Activated T-cell treated with anti-CD3 and anti-CD28 coated beads, Interleukin-2, amount 50 U/mL, for 24 hours (primary cell): ENCODE measurements around the gene PPP2R5D.
A peak's percentile ranks its signal among the peaks of the same experiment; 100 is the strongest.

Source experiments
- DNase-seq: peaks from one replicate; pipeline ENCODE4 v3.0.0-alpha.2; 2020
- H3K27ac Mint-ChIP-seq: 2 replicates; pipeline ENCODE4 v1.8.0; 2020; ENCODE audit warnings: mild to moderate bottlenecking, mixed read lengths
- H3K27me3 Mint-ChIP-seq: 2 replicates; pipeline ENCODE4 v1.8.0; 2020; ENCODE audit warnings: mixed read lengths
- H3K36me3 Mint-ChIP-seq: 2 replicates; pipeline ENCODE4 v1.8.0; 2020; ENCODE audit warnings: low read depth, mixed read lengths
- H3K4me1 Mint-ChIP-seq: 2 replicates; pipeline ENCODE4 v1.8.0; 2020; ENCODE audit warnings: low read depth, mixed read lengths
- H3K4me3 Mint-ChIP-seq: 2 replicates; pipeline ENCODE4 v1.8.0; 2020; ENCODE audit warnings: mild to moderate bottlenecking, moderate library complexity, mixed read lengths
- H3K9me3 Mint-ChIP-seq: 2 replicates; pipeline ENCODE4 v1.8.0; 2020; ENCODE audit warnings: mixed read lengths

Gene PPP2R5D

DNA sequence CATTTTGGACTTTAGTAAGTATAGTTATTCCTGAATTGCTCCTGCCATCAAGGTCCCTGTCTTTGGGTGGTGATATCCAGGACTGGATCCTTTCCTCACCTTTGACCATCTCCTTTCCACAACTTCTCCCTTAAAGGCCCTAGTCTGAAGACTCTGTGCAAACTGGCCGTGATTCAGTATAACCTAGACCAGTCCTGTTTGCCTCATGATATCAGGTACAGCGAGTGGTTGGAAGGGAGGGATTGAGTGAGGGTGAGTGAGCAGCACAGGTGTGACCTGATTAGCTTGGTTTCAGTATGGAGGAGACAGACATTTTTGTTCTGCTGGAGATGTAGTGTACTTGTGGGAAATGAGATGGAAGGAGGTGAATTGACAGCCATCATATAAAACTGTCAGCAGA is 34.8 kb downstream of the PPP2R5D start:
- no peak overlapping the region for H3K27ac Mint-ChIP-seq
- peaks cover 57% of the 10 kb centered on the region for H3K4me1 Mint-ChIP-seq

DNA sequence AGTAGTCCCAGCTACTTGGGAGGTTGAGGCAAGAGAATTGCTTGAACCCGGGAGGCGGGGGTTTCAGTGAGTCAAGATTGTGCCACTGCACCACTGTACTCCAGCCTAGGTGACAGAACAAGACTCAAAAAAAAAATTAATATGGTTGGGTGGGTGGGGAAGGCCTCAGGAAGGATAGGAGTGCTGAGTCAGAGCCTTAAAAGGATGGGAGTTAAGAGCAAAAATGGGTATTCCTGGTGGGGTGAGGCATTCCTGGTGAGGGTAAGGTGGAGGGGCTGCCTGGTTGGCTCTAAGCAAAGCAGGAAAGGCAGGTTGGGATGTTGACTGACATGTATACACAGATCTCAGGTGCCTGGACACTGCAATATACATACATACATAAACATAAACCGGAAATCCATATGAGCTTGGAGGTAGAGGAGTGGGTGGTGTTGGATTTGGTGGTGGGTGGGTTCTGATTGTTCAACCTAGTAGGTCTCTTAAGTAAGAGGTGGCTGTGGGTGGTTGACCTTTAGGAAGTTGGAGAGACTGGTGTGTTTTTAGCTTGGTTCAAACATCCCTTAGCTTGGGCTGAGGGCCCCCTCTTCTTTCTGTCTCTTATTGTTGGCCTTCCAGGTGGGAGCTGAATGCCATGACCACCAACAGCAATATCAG is 35.8 kb downstream of the PPP2R5D start:
- peaks cover 72% of the 10 kb centered on the region for H3K36me3 Mint-ChIP-seq

More for the DNA sequence above, 34.8 kb downstream of the PPP2R5D start:
- Mint-ChIP-seq H3K4me3 (no peak overlapping the region), H3K27me3 (no peaks in the 10 kb centered on the region), H3K36me3 (peaks cover 69% of the 10 kb centered on the region), H3K9me3 (no peaks in the 10 kb centered on the region)
- DNase-seq = no peak

DNA sequence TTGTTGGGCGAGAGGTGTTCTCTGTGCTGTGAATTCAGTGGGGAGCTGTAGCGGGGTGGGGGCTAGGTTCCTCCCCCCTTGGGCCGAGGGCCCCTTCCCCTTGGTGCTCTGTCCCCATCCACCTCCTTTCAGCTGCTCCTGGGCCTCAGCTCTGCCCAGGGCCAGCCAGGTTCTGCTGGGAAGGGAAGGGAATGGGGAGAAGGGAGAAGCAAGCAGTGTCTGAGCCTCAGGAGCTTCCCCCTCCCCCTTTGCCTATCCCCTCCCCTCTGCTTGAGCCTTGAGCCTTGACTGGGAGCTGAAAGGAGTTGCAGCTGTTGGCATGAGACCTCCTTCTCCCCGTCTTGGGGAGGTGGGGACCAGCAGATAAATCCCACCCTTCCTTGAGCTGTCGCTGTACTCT is 36.5 kb downstream of the PPP2R5D start:
- peaks cover 55% of the 10 kb centered on the region for H3K4me1 Mint-ChIP-seq
- DNase-seq = no peak
- peak overlapping the region; percentile 97 for H3K4me3 Mint-ChIP-seq
- H3K36me3 Mint-ChIP-seq = peaks cover 79% of the 10 kb centered on the region
- H3K9me3 Mint-ChIP-seq = no peaks in the 10 kb centered on the region
- H3K27ac Mint-ChIP-seq = peak overlapping the region; percentile 93
- no peaks in the 10 kb centered on the region for H3K27me3 Mint-ChIP-seq

More for the DNA sequence above, 35.8 kb downstream of the PPP2R5D start:
- Mint-ChIP-seq H3K27me3 (no peaks in the 10 kb centered on the region), H3K9me3 (no peaks in the 10 kb centered on the region), H3K4me1 (peaks cover 58% of the 10 kb centered on the region), H3K4me3 (peak overlapping the region; percentile 5), H3K27ac (peak overlapping the region; percentile 93)
- DNase-seq = no peak

GRCh38 chr6:43021270-43022047 is 37.1 kb downstream of the PPP2R5D start, which contains the start of gene RRP36:
RRP36 (plus strand) TSS chr6:43021623; CDS start chr6:43021655, 32 bp downstream.
- Mint-ChIP-seq H3K4me1 (peaks cover 51% of the 10 kb centered on the region), H3K9me3 (no peaks in the 10 kb centered on the region), H3K27ac (peak within 1 kb of the TSS; percentile 95), H3K27me3 (no peaks in the 10 kb centered on the region), H3K4me3 (peak within 1 kb of the TSS; percentile 97), H3K36me3 (peaks cover 83% of the 10 kb centered on the region)
- peak; percentile 86 for DNase-seq

DNA sequence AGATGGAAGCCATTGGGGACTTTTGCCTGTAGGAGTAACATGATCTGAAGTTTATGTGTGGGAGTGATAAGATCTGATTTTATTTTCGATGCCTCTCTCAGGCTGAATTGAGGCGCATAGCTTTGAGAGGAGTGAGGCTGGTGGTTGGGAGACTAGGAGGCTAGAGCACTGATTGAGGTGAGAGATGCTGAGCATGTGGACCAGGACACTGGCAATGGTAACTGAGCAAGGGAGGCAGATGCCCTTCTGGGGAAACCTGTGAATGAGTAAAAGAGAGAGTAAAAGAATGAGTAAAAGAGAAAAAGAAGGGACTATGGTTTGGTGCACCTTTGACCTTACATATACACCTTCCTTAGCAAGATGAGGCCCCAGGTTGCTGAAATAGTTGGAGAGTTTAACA is 40.1 kb downstream of the PPP2R5D start:
- Mint-ChIP-seq H3K27ac (peak overlapping the region; percentile 84), H3K4me3 (peak overlapping the region; percentile 24), H3K9me3 (no peaks in the 10 kb centered on the region), H3K36me3 (peaks cover 85% of the 10 kb centered on the region), H3K27me3 (no peaks in the 10 kb centered on the region), H3K4me1 (peaks cover 38% of the 10 kb centered on the region)
- no peak for DNase-seq

DNA sequence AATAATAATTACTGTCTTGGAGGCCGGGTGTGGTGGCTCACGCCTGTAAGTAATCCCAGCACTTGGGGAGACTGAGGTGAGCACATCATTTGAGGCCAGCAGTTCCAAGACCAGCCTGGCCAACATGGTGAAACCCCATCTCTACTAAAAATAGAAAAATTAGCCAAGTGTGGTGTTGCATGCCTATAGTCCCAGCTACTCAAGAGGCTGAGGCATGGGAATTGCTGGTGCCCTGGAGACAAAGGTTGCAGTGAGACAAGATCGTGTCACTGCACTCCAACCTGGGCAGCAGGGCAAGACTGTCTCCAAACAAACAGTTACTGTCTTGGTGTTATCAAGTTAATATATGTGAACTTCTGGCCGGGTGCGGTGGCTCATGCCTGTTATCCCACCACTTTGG is 42.0 kb downstream of the PPP2R5D start:
- peaks cover 81% of the 10 kb centered on the region for H3K36me3 Mint-ChIP-seq

GRCh38 chr6:43029120-43029519 is 44.8 kb downstream of the PPP2R5D start:
- H3K4me1 Mint-ChIP-seq = peaks cover 17% of the 10 kb centered on the region
- H3K36me3 Mint-ChIP-seq = peaks cover 94% of the 10 kb centered on the region
- no peak for DNase-seq
- H3K27me3 Mint-ChIP-seq = no peaks in the 10 kb centered on the region
- H3K4me3 Mint-ChIP-seq = no peak overlapping the region
- no peak overlapping the region for H3K27ac Mint-ChIP-seq
- H3K9me3 Mint-ChIP-seq = no peaks in the 10 kb centered on the region

More for the DNA sequence above, 42.0 kb downstream of the PPP2R5D start:
- no peaks in the 10 kb centered on the region for H3K9me3 Mint-ChIP-seq
- no peaks in the 10 kb centered on the region for H3K27me3 Mint-ChIP-seq
- H3K4me3 Mint-ChIP-seq = no peak overlapping the region
- DNase-seq = no peak
- peaks cover 26% of the 10 kb centered on the region for H3K4me1 Mint-ChIP-seq
- peak overlapping the region; percentile 55 for H3K27ac Mint-ChIP-seq

GRCh38 chr6:43032326-43032725 is 48.0 kb downstream of the PPP2R5D start:
- H3K4me3 Mint-ChIP-seq = no peak overlapping the region

GRCh38 chr6:43033496-43034189 is 49.3 kb downstream of the PPP2R5D start:
- Mint-ChIP-seq H3K27me3 (no peaks in the 10 kb centered on the region), H3K36me3 (peaks cover 89% of the 10 kb centered on the region), H3K4me3 (no peak overlapping the region), H3K27ac (peak overlapping the region; percentile 56), H3K4me1 (peaks cover 5% of the 10 kb centered on the region), H3K9me3 (no peaks in the 10 kb centered on the region)
- no peak for DNase-seq

More at GRCh38 chr6:43032326-43032725, 48.0 kb downstream of the PPP2R5D start:
- Mint-ChIP-seq H3K36me3 (peaks cover 89% of the 10 kb centered on the region), H3K4me1 (peaks cover 5% of the 10 kb centered on the region), H3K27ac (peak overlapping the region; percentile 14), H3K9me3 (no peaks in the 10 kb centered on the region), H3K27me3 (no peaks in the 10 kb centered on the region)
- no peak for DNase-seq

DNA sequence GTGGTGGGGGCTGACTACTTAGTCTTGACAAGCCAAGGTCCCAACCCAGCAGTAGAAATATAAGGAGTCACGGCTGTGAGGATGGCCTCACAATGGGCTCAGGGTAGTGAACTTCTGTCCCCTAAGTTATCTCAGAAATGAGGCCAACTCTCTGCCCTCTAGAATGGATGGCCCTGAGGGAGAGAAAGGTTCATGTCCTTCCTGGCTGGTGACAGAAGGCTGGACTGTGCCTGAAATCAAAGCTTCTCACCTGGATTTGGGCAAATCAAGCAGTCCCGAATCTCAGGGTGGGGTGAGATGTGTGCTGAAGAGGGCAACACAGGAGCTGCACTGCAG is 49.8 kb downstream of the PPP2R5D start:
- no peak overlapping the region for H3K4me3 Mint-ChIP-seq
- H3K27ac Mint-ChIP-seq = peak overlapping the region; percentile 56
- H3K27me3 Mint-ChIP-seq = no peaks in the 10 kb centered on the region
- no peak for DNase-seq
- peaks cover 89% of the 10 kb centered on the region for H3K36me3 Mint-ChIP-seq
- H3K9me3 Mint-ChIP-seq = no peaks in the 10 kb centered on the region
- peaks cover 5% of the 10 kb centered on the region for H3K4me1 Mint-ChIP-seq

GRCh38 chr6:43035495-43036194 is 51.3 kb downstream of the PPP2R5D start:
- Mint-ChIP-seq H3K4me3 (no peak overlapping the region), H3K27ac (peak overlapping the region; percentile 34), H3K36me3 (peaks cover 89% of the 10 kb centered on the region), H3K4me1 (peaks cover 5% of the 10 kb centered on the region), H3K9me3 (no peaks in the 10 kb centered on the region), H3K27me3 (no peaks in the 10 kb centered on the region)
- no peak for DNase-seq

GRCh38 chr6:43036712-43037111 is 52.3 kb downstream of the PPP2R5D start:
- H3K4me3 Mint-ChIP-seq = no peak overlapping the region
- H3K27ac Mint-ChIP-seq = no peak overlapping the region
- H3K4me1 Mint-ChIP-seq = peaks cover 5% of the 10 kb centered on the region
- DNase-seq = no peak
- H3K27me3 Mint-ChIP-seq = no peaks in the 10 kb centered on the region
- no peaks in the 10 kb centered on the region for H3K9me3 Mint-ChIP-seq
- H3K36me3 Mint-ChIP-seq = peaks cover 89% of the 10 kb centered on the region

- Mint-ChIP-seq H3K9me3 (no peaks in the 10 kb centered on the region), H3K27me3 (no peaks in the 10 kb centered on the region), H3K27ac (peak overlapping the region; percentile 13), H3K36me3 (peaks cover 87% of the 10 kb centered on the region), H3K4me3 (no peak overlapping the region), H3K4me1 (peaks cover 5% of the 10 kb centered on the region)
- DNase-seq = no peak
Observed at GRCh38 chr6:43037197-43037596, 52.8 kb downstream of the PPP2R5D start.

DNA sequence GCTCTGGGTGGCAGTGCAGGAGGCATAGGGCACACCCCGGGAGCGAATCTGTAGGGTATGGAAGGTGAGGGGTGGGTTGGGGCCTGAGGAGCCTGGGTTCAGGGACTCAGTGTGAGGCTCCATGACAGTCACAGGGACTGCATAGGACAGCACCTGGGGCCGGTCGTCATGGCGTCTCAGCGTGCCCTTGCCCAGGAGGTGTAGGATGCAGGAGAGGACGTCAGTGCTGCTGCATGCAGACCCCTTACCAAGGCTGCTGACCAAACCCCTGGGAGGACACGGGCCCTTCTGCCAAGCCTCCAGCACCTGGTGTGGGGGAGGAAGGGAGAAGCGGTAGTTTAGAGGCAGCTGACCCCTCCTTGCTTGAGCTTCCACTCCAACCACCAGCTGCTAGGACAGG is 53.3 kb downstream of the PPP2R5D start:
- H3K4me1 Mint-ChIP-seq = peaks cover 5% of the 10 kb centered on the region
- no peak overlapping the region for H3K4me3 Mint-ChIP-seq
- H3K9me3 Mint-ChIP-seq = no peaks in the 10 kb centered on the region
- peak overlapping the region; percentile 63 for H3K27ac Mint-ChIP-seq
- DNase-seq = no peak
- H3K27me3 Mint-ChIP-seq = no peaks in the 10 kb centered on the region
- H3K36me3 Mint-ChIP-seq = peaks cover 87% of the 10 kb centered on the region
